ENCODE data around the gene PLPP3. TPM values are rescaled to one million over a fixed set of nuclear protein-coding genes. Genes with fewer than 3 reads are reported as not detected.
"Not testable (repeated sequence)": the region's sequence is repeated elsewhere in the genome, so short reads cannot be mapped to it uniquely, and the experiment has no call there.

Gene PLPP3
- total RNA-seq (2014; rRNA removed; shearing (Covaris generic)), result 33.8 and 45.2 TPM in 2 replicates

DNA sequence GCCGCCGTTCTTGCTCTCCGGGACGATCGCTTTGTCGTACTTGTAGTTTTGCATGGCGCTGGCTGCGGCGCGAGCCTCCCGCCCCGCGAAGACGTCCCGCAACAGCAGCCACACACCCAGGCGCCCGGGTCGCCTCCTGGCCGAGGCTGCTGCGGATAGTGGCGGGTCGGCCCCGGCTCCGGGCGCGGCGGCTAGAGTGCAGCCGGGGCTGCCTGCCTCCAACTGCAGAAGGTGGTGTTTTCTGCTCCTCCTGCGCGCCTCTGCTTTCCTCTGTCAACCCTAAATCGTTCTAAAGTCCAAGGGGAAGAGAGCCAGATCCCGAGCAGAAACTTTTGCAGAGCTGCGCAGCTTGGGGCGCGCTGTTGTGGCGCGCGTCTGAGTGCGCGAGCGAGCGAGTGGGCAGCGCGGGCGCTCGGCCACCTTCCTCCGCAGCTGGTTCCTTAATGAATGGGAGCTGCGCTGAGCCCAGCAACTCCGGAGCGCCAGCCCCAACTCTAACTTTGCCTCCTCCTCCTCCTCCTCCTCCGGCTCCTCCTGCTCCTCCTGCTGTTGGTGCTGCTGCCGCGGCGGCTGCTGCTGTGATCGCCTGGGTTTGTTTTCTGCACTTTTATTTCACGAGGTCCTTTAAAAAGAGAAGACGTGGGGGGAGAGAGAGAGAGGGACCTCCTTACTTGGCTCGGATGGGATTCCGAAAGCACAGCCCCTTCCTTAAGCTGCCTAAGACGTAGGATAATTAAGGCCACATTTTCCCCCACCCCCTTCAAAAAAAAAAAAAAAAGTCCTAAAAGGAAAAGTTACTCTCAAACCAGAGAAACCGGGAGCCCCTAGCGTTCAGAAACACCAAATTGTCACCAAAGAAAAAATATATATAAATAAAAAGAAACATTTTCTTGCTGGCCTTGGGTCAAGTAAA is at the start of gene PLPP3:
PLPP3 (minus strand) TSS at position 601 of the 913 bp plus-strand sequence; CDS start at position 54, 547 bp downstream.
- Histone ChIP-seq H3K4me3 (ENCODE audit: insufficient read depth, low read depth, low read length) (peak within 1 kb of the TSS; percentile 97), H3K27me3 (ENCODE audit: control insufficient read depth, insufficient read depth, low read length) (no peaks in the 10 kb centered on the region; the same call in 1 of the 2 replicates), H3K36me3 (replicated peaks; ENCODE audit: control insufficient read depth, insufficient read depth, low read length) (no peaks in the 10 kb centered on the region; the same call in 1 of the 2 replicates)
- DNase-seq, result peak; percentile 86

DNA sequence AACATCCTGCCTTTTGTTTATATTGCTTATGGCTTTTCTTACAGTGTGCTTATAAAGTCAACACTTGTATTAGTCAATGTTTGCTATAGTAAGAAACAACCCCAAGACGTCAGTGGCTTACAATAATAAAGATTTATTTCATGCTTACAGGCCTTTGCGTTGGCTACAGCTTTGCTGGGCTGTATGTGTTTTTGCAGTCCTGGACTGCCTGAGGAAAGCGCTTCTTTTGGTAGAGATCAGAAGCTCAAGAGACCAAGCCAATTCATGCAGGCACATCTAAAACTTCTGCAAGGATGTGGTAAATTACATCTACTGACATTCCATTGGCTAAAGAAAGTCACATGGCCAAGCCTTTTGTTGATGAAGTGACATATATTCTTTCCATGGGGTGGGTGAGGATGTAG is 48.3 kb upstream of the PLPP3 start:
- H3K4me3 ChIP-seq (ENCODE audit: insufficient read depth, low read depth, low read length), result no peak overlapping the region
- DNase-seq, result peak; percentile 19
- no peaks in the 10 kb centered on the region for H3K36me3 ChIP-seq (replicated peaks; ENCODE audit: control insufficient read depth, insufficient read depth, low read length)
- H3K27me3 ChIP-seq (ENCODE audit: control insufficient read depth, insufficient read depth, low read length), result no peaks in the 10 kb centered on the region

DNA sequence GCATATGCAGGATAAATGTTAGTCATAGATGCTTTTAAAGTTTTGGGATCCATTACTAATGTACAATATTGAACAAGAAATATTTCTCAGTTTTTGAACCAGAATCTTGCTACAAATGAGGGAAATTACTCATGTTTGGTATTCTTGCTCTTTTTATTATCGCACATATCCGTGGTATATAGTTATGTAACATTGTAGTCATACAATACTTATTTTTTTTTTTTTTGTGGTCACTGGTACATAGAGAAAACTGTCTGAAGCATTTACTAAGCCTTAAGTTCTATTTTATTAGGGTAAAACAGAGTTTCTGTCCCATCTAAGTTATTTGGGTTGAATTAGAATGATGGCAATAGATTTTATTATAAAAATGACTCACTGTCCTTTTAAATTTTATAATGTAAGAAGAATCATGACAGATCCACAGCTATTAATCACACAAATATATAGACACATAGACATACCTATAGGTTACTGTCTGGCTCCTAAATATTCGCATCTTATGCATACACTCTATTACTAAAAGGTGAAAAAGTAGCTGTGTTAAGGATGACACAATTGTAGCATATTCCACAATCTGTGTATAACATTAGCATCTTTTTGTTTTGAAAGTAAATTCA is 47.8 kb upstream of the PLPP3 start:
- H3K27me3 ChIP-seq (ENCODE audit: control insufficient read depth, insufficient read depth, low read length), result no peaks in the 10 kb centered on the region
- DNase-seq, result no peak
- no peaks in the 10 kb centered on the region for H3K36me3 ChIP-seq (replicated peaks; ENCODE audit: control insufficient read depth, insufficient read depth, low read length)
- no peak overlapping the region for H3K4me3 ChIP-seq (ENCODE audit: insufficient read depth, low read depth, low read length)

DNA sequence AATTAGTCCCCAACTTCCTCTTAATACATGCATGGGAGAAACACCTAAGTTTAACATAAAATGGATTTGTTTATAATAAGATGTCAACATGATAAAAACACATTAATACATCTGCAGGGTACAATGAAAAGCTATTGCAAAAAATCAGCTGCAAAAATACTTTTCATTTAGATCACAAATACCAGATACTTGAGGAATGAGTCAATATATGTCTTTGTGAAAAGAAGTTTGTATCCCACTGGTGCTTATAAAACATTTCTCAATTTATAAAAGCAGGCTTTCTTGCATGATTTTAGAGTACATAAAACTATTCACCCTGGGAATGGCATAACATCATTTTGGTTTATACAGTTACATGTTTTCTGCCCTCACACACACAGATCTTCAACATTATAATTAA is 47.2 kb upstream of the PLPP3 start:
- Histone ChIP-seq H3K36me3 (replicated peaks; ENCODE audit: control insufficient read depth, insufficient read depth, low read length) (no peaks in the 10 kb centered on the region), H3K4me3 (ENCODE audit: insufficient read depth, low read depth, low read length) (no peak overlapping the region), H3K27me3 (ENCODE audit: control insufficient read depth, insufficient read depth, low read length) (no peaks in the 10 kb centered on the region)
- DNase-seq, result no peak

DNA sequence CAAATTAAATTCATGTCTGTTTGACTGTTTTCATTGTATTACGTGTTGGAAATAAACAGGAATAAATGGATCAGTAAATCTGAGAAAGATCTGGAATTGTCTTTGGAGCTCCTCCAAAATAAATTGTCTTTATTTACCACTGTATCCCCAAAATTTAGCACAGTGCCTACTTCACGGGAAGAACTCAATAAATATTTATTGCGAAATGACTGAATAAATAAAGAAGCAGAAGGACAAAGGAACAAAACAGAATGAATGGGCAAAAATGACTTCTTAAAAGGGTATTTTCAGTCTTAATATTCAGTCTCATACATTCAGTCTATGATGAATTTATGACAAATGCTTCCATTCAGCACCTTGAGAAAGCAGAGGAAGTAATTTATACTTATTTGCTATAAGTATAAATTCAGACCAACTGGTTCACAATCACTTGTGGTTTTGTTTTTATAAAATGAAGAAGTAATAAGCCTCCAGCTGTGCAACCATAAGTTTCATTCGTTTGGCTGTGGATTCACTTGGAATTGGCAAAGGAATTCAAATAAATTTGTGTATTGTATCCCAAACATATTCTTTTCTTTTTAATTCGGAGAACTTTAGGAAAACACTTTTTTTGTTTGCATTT is 46.6 kb upstream of the PLPP3 start:
- no peak overlapping the region for H3K4me3 ChIP-seq (ENCODE audit: insufficient read depth, low read depth, low read length)
- DNase-seq, result no peak
- no peaks in the 10 kb centered on the region for H3K36me3 ChIP-seq (replicated peaks; ENCODE audit: control insufficient read depth, insufficient read depth, low read length)
- no peaks in the 10 kb centered on the region for H3K27me3 ChIP-seq (ENCODE audit: control insufficient read depth, insufficient read depth, low read length)

DNA sequence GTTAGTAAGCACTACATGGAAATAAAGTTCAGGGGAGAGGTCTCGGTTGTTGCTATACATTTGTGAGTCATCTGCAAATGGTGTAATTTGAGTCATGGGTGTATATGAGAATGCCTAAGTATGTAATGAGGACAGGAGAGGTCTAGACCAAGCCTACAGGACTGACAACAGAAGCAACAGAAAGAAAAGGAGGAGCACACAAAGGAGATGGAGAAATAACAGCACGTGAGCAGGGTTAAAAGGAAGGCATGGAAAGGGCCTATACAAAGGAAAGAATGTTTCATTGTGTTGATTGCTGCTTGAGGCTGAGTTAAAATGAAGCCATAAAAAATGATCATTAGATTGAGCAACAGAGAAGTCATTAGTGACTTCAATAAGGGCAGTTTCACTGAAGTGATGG is 37.8 kb upstream of the PLPP3 start:
- no peak for DNase-seq
- Histone ChIP-seq H3K27me3 (ENCODE audit: control insufficient read depth, insufficient read depth, low read length) (no peaks in the 10 kb centered on the region), H3K36me3 (replicated peaks; ENCODE audit: control insufficient read depth, insufficient read depth, low read length) (no peaks in the 10 kb centered on the region), H3K4me3 (ENCODE audit: insufficient read depth, low read depth, low read length) (no peak overlapping the region)

DNA sequence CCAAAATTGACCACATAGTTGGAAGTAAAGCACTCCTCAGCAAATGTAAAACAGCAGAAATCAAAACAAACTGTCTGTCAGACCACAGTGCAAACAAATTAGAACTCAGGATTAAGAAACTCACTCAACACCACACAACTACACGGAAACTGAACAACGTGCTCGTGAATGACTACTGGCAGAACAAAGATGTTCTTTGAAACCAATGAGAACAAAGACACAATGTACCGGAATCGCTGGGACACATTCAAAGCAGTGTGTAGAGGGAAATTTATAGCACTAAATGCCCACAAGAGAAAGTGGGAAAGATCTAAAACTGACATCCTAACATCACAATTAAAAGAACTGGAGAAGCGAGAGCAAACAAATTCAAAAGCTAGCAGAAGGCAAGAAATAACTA is 31.4 kb upstream of the PLPP3 start:
- H3K4me3 ChIP-seq (ENCODE audit: insufficient read depth, low read depth, low read length); H3K27me3 ChIP-seq (ENCODE audit: control insufficient read depth, insufficient read depth, low read length); DNase-seq; H3K36me3 ChIP-seq (replicated peaks; ENCODE audit: control insufficient read depth, insufficient read depth, low read length): not testable (repeated sequence)

DNA sequence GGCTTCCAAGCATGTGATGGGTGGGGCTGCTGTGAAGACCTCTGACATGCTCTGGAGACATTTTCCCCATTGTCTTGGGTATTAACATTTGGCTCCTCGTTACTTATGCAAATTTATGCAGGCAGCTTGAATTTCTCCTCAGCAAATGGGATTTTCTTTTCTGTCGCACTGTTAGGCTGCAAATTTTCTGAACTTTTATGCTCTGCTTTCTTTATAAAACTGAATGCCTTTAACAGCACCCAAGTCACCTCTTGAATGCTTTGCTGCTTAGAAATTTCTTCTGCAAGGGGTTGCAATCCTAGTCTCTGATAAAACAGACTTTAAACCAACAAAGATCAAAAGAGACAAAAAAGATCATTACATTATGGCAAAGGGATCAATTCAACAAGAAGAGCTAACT is 30.7 kb upstream of the PLPP3 start:
- H3K4me3 ChIP-seq (ENCODE audit: insufficient read depth, low read depth, low read length); DNase-seq; H3K36me3 ChIP-seq (replicated peaks; ENCODE audit: control insufficient read depth, insufficient read depth, low read length); H3K27me3 ChIP-seq (ENCODE audit: control insufficient read depth, insufficient read depth, low read length): not testable (repeated sequence)

DNA sequence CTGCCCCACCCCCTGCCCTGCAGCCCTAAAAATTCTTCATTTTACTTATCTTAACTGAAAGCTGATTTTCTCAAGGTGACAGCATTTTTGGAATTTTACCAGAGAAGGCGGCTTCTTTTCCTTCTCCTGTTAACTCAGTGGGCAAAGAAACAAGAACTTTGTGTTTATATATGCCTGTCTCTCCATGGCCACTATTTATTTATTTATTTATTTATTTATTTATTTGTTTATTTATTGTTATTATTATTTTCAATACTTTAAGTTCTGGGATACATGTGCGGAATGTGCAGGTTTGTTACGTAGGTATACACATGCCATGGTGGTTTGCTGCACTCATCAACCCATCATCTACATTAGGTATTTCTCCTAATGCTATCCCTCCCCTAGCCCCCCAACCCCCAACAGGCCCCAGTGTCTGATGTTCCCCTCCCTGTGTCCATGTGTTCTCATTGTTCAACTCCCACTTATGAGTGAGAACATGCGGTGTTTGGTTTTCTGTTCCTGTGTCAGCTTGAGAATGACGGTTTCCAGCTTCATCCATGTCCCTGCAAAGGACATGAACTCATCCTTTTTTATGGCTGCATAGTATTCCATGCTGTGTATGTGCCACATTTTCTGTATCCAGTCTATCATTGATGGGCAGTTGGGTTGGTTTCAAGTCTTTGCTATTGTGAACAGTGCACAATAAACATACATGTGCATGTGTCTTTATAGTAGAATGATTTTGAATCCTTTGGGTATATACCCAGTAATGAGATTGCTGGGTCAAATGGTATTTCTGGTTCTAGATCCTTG is 16.2 kb upstream of the PLPP3 start:
- not testable (repeated sequence) for H3K36me3 ChIP-seq (replicated peaks; ENCODE audit: control insufficient read depth, insufficient read depth, low read length); H3K4me3 ChIP-seq (ENCODE audit: insufficient read depth, low read depth, low read length); H3K27me3 ChIP-seq (ENCODE audit: control insufficient read depth, insufficient read depth, low read length); DNase-seq

DNA sequence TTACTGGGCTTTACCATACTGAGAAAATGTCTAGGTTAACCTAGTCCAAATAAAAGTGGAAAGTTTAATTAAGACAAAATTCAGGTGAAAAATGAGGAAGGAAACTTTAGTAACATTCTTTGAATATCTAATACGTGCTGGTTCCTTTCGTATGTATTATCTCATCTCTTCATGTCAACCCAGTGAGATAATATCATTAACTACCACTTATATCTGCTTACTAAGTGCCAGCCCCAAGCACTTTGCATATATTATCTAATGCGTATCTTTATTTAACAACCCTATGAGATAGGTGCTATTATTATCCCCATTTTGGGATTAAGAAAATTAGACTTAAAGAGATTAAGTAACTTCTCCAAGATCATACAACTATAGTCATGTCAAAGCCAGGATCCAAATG is 12.5 kb upstream of the PLPP3 start:
- no peaks in the 10 kb centered on the region for H3K27me3 ChIP-seq (ENCODE audit: control insufficient read depth, insufficient read depth, low read length)
- no peak overlapping the region for H3K4me3 ChIP-seq (ENCODE audit: insufficient read depth, low read depth, low read length)
- DNase-seq, result no peak
- H3K36me3 ChIP-seq (replicated peaks; ENCODE audit: control insufficient read depth, insufficient read depth, low read length), result no peaks in the 10 kb centered on the region

DNA sequence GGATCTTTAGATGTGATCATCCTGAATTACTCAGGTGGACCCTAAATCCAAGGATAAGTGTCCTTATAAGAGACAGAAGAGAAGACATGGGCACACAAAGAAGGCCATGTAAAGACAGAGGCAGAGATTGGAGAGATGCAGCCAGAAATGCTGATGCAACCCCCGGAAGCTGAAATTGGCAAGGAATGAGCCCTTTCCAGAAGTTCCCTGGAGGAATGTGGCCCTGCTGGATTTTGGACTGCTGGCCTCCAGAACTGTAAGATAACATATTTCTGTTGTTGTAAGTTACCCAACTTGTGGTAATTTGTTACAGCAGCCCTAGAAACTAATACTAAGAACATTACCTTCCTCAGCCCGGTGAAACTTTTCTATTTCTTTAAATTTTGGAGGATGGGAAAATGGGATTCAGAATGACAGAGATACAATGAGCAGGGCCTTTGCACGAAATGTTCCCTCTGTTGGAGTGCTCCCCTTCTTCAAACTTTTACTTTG is 11.2 kb upstream of the PLPP3 start:
- no peak for DNase-seq
- Histone ChIP-seq H3K36me3 (replicated peaks; ENCODE audit: control insufficient read depth, insufficient read depth, low read length) (no peaks in the 10 kb centered on the region), H3K27me3 (ENCODE audit: control insufficient read depth, insufficient read depth, low read length) (no peaks in the 10 kb centered on the region), H3K4me3 (ENCODE audit: insufficient read depth, low read depth, low read length) (no peak overlapping the region)

DNA sequence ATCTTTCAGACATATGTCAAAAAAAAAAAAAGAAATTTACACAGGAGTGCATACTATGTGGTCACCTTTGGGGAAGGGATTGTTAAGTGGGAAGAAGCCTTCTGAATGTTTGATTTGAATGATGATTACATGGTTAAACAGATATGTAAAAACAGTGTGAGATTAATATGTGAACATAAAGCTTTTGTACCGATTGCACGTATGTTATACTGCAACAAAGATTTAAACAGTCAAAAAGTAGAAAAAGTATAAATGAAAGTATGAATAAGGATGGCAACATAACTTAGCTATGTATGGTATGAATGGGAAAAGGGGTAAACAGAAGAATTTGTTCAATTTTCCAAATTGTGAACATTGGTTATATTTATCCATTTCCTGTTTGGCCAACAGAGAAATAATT is 10.0 kb upstream of the PLPP3 start:
- no peak for DNase-seq
- Histone ChIP-seq H3K4me3 (ENCODE audit: insufficient read depth, low read depth, low read length) (no peak overlapping the region), H3K27me3 (ENCODE audit: control insufficient read depth, insufficient read depth, low read length) (no peaks in the 10 kb centered on the region), H3K36me3 (replicated peaks; ENCODE audit: control insufficient read depth, insufficient read depth, low read length) (no peaks in the 10 kb centered on the region)

DNA sequence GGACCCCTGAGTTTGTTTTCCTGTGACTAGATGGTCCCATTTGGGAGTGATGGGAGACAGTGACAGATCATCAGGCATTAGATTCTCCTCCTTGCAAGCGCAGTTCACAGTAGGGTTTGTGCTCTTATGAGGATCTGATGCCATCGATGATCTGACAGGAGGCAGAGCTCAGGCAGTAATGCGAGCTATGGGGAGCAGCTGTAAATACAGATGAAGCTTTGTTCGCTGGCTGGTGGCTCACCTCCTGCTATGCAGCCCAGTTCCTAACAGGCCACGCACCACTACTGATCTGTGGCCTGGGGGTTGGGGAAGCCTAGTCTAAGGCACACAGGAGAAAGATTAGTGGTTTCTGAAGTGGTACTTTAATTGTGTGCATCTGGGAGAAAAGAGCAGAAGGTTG is 7.1 kb upstream of the PLPP3 start:
- H3K27me3 ChIP-seq (ENCODE audit: control insufficient read depth, insufficient read depth, low read length), result no peaks in the 10 kb centered on the region
- H3K4me3 ChIP-seq (ENCODE audit: insufficient read depth, low read depth, low read length), result no peak overlapping the region
- H3K36me3 ChIP-seq (replicated peaks; ENCODE audit: control insufficient read depth, insufficient read depth, low read length), result no peaks in the 10 kb centered on the region
- no peak for DNase-seq

DNA sequence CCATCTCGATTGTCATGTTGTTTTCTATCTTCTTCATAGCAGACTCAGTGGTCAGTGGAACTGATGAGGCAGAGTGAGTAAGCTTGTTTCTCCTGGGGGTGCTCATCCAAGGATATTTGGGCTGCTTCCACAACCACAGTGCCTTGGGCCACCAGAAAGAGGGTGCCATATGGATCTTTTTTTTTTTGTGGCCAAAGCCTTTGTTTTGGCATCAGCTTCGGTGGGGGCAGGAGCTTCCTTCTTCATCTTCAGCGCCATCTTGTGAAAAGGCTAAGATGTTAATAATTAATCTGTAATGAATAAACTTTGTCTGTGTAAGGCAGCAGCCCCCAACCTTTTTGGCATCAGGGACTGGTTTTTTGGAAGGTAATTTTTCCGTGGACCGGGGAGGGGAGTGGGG is 6.6 kb upstream of the PLPP3 start:
- Histone ChIP-seq H3K36me3 (replicated peaks; ENCODE audit: control insufficient read depth, insufficient read depth, low read length) (no peaks in the 10 kb centered on the region), H3K27me3 (ENCODE audit: control insufficient read depth, insufficient read depth, low read length) (no peaks in the 10 kb centered on the region), H3K4me3 (ENCODE audit: insufficient read depth, low read depth, low read length) (no peak overlapping the region)
- no peak for DNase-seq
